ENCODE measurements around the gene CLEC18B. TPM values are rescaled to one million over a fixed set of nuclear protein-coding genes. Genes with fewer than 3 reads are reported as not detected.
"Not testable (repeated sequence)": the region's sequence is repeated elsewhere in the genome, so short reads cannot be mapped to it uniquely, and the experiment has no call there.

Gene CLEC18B
- total RNA-seq (2014; rRNA removed; shearing (Covaris generic)): 0.42 and 0.95 TPM in 2 replicates
- polyA plus RNA-seq (2014; cell fraction: nucleus; rRNA removed): not detected in 2 replicates

DNA sequence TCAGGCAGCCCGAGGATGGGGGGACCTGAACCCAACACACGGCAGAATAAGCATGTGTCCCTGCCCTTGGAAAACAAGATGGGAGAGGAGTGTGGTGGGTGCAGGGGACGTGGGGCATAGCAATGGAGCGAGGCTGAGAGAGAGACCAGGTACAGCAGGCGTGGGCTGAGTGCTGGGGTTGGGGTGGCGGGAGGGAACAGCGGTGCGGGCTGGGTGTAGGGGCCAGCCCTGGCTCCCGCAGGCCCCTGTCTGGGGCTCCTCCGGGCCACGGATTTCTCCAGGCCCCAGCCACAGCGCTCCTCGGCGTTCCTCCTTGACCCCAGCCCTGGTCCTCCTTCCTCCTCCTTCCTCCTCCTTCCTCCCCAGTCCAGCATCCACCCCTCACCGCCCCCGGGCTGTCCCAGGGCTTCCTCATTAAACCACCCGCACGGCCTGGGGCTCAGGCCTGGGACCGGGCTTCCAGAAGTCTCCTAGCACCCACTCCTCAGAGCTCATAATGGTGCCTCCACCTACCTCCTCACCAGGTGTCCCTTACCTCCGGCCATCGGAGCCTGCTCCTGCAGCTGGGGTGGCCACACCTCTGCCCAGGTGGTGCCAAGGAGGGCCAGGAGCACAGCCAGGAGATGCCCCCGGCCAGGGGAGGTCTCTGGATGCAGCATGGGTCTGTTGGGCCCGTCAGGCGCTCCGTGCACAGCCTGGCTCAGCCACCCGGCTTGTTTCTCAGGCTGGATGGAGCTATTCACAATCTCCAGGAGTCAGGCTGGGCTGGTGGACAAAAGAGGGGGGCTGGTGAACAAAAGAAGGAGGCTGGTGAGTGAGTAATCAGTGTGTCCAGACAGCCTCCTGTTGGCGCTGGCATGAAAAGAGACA is at the start of gene CLEC18B:
Gene CLEC18B (minus strand): TSS at position 867 of the 870 bp plus-strand sequence. CDS start 208 bp downstream, at position 659.
- not testable (repeated sequence) for DNase-seq (ENCODE audit: extremely low read depth, low read depth)

DNA sequence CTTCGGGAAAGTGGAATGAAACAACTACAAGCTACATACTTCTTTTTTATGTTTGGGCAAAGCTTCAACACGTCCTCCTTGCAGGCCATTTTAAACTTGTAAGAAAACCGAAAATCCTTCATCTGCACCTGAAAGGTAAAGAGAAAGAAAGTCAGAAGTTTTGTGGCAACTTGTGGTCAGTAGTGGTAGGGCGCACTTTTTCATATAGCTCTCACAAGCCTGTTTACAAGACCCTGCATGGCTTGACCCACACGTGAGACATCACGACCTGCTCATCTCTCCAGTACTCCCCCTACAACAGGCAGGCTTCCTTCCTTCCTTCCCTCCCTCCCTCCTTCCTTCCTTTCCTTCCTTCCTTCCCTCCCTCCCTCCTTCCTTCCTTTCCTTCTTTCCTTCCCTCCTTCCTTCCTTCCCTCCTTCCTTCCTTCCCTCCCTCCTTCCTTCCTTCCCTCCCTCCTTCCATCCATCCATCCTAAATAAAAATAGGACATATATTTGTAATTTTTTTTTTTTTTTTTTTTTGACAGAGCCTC is 48.7 kb upstream of the CLEC18B start:
- no peak for DNase-seq (ENCODE audit: extremely low read depth, low read depth)

DNA sequence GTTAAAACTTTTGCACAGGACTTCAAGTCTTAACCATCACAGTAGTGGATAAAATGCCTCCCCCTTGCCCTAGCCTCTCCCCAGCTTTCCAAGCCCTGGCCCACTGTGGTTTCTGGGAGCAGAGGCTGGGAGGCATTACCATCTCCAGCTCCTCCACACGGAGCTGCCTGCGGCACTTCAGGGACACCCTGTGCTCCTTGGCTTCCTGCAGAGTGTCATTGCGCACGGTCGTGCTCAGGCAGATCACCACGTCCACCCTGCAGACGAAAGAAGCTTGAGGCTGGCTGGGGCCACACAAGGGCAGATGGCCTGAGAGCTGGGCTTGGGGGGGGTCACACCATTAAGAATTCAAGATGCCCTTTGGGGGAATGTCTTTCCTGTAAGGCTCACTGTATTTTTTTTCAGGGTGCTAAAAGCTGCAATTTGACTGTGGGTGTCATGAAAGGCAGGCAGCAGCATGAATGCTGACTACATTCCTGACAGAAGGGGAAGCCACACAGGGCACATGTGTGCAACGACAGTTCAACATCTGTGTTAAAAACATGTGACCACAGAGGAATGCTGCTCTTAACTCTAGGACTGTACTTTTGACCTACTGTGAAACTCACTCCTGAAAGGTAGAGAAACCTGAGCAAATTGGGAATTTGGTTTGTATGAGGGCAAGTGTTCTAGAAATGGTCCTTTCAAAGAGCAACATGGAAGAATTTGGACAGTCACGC is 47.7 kb upstream of the CLEC18B start:
- no peak for DNase-seq (ENCODE audit: extremely low read depth, low read depth)

DNA sequence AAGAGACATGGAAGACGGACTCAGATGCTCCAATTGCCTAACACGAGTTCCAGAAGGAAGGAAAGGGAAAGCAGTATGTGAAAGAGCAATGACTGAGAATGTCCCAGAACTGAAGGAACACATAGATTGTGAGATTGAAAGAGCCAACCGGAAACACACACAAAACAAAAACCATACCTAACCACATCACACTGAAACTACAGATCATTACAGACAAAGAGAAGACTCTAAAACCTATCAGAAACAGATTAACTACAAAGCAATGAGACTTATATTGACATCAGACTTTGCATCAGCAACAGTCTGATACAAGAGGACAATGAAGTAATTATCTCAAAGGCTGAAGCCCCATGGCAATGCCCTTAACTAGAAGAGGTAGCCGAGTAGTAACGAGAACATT is 45.6 kb upstream of the CLEC18B start:
- no peak for DNase-seq (ENCODE audit: extremely low read depth, low read depth)

DNA sequence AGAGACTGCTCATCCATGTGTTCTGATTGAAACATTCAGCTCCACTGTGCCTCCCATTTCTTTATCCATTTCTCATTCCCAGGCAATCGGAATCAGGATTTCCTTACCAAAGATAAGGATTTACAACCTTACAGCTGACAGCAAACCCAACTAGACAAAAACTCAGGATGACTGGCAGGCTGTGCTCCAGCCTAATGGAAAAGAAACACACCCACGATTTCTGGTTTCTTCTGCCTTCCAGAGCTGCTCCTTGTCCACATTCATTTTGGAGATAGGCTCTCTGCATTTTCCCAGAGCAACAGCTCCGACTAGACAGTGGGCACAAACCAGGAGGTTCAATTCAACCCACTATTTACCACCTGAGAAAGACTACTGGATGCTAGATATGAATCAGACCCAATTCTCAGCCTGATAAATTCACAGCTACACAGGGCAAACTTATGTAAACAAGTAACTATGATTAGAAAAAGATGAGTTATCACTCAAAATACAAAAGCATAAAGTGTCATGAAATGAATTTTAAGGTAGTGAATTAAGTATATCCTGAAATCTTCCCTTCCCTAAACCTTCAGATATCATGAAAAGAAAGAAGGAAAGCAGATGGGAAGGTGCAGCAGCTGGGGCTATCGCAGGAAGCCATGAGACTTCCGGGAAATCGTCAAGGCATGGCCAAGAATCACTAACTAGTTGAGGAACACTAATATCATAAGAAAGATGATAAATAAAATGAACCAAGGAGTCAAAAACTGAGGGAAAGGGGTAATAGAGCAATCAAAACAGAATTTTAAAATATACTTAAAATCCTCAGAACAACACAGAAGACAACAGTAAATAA is 44.8 kb upstream of the CLEC18B start:
- no peak for DNase-seq (ENCODE audit: extremely low read depth, low read depth)

DNA sequence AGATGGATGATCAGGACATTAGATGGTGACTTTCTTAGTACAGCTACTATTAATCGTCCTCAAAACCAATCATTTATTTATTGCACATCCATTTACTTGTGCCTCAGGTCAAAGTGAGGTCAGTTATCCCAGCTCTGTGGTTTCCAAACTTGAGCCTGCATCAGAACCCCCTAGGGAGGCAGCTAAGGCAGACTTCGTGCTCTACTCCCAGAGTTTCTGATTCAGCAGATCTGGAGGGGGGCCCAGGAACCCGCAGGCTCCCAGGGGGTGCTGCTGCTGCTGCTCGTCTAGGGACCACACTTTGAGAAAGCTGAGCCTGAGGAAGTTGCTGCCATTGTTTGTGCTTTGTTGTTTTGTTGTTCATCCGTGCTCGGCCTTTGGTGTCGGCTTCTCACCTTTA is 44.0 kb upstream of the CLEC18B start:
- no peak for DNase-seq (ENCODE audit: extremely low read depth, low read depth)

DNA sequence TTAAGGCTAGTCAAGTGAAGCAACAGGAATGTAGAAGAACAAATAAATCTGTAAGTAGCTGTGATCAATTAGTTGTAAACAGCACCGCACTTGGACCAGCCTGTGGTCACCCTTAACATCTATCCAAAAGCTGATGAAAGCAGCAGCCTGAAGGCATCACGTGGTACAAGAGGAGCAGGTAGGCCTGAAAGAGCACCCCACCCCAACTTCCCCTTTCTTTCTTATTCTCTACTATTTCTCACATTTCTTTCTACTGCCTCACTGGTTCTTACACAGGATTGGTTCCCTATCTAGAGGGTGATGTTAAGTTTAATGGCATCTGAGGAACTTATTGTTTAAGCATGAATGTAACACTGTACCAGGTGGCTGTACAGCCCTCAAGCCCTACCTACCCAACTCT is 42.6 kb upstream of the CLEC18B start:
- DNase-seq (ENCODE audit: extremely low read depth, low read depth): no peak

DNA sequence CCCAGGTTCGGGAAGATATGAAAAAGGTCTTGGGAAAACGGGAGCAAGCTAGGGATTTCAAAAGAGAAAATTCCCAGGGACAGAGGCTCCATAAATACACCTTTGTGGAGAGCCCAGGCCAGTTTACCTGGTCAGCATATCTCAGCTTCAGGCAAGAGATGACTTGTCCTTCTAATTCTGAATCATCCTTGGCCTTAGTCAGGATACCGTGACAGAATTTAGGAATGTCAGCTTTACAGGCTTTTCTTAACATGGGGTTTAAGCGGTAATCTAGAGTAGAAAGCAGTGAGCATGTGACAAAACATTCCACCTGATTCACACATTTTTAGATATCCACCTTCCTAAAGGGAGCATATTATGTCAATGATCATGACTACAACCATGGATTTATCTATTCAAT is 41.1 kb upstream of the CLEC18B start:
- DNase-seq (ENCODE audit: extremely low read depth, low read depth): no peak

DNA sequence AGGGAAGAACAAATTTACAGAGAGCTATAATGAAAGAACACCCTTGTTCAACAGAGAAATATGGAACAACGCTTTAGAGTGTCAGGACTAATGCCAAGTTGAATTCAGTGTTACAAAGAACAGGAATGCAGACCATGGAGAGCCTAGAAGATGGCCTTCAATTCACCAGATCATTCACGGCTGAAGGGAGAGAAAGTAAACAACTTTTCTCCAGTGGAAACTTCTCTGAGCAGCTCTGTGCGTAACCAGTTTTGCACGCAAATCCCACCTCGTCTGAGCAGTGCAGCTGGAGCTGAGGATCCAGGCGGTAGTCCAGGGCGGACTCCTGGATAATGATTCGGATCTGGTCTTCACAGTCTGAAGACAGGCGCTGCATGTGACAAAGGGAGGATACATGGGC is 40.5 kb upstream of the CLEC18B start:
- DNase-seq (ENCODE audit: extremely low read depth, low read depth): no peak

DNA sequence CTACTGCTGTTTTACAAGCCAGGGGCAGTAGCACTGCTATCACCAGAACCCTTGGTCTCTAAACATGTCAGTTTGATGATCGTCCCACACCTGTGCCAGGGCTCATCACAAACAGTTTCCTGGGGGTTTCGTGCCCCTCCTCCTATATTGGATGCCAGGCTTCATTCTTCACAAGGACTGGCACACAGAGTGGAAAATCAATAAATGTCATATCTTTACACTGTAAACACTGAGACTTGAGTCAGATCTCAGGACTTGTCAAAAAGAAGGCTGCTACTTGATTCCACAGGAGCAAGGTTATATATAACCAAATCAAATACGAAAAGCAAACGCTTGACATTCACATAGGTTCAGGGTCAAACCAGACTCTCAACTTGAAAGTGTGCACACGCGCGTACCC is 39.3 kb upstream of the CLEC18B start:
- DNase-seq (ENCODE audit: extremely low read depth, low read depth): no peak

DNA sequence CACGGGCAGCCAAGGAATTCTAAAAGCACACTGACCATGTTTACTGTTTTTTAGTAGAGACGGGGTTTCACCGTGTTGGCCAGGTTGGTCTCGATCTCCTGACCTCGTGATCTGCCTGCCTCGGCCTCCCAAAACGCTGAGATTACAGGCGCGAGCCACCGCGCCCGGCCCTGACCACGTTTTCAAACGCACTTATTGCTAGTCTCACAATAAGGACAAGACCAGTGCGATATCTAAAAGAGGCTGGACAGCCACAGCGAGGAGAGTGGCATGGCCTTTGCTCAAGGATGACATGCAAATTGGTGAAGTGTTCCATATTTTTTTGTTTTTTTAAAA is 35.0 kb upstream of the CLEC18B start:
- no peak for DNase-seq (ENCODE audit: extremely low read depth, low read depth)

DNA sequence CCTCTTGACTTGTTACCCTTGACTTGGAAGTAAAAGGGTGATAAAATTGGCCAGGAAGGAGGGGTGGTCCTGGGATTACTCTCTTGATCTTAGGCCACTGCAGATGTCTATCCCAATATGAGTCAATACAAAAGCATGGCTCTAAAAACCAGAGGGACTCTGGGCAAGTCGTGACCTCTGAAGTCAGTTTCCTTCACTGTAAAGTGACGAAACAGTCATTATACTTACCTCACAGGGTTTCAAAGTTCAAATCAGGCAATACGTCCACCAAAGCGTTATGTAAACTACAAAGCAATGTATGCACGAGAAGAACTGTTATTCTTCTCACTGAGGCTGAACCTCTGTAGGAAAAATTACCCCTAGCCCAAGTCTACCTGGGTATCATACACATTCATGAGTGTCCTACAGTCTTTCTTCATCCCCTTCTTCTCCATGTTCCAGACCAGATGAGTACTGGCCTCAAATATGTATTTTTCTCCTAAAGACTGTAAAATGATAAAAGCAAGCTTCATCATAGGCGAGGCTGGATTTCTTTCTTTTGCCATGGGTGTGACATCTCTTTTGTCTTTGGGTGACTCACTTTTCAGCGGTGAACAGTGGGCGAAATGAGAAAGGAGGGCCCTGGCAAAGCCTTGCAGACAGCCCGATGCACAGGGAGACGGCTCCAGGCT is 34.5 kb upstream of the CLEC18B start:
- DNase-seq (ENCODE audit: extremely low read depth, low read depth): no peak

DNA sequence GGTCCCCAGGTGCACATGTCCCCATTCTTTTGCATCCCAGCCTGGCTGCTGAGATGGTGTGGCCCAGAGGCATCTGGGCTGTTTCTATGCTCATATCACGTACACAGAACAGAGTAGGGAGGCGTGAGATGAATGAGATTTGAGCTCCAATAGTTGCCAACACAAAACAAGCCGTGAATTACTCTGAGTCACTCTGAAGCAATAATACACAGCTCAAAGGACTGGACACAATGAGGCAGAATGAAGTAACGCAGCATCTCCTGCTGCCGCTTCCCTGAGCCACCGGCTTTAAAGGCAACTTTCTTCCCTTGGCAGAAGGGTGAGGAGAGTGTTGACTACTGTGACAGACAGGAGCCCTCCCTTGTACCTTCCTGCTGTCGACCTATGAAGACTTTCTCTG is 33.9 kb upstream of the CLEC18B start:
- no peak for DNase-seq (ENCODE audit: extremely low read depth, low read depth)

DNA sequence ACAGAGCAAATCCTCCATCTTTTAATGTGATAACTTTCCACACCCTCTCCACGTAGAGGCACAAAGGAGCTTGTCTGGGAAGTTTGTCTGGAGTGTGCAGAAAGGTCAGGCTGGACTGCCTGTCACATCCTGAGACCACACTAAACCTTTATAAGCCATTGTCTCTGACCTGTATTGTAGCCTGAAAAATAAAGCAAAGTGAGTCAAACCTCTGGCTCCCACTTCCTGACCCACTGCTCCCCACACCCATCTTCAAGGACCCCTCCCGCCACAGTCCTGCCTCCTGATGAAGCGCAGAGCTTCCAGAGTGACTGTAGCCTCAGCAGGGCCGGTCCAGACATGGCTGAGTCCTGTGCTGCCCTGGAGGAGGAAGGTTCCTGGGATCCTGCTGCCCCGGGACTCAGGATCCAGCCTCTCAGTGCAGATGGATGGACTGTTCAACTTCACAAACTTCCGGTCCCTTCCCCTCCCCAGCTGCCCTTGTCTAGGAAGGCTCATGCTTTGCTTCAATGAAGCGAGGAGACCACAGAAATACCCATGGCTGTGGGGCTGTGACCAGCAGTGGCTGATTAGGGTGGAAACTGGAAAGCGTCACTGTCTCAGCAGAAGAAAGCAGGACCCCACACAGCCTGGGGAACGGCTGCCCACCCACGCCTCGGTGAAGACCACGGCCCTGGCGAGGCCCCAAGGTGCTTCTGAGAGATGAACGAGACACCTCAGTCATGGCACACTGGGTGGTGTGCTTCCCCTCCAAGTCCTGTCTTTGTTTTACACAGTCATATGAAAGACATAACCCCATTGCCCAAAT is 30.9 kb upstream of the CLEC18B start:
- no peak for DNase-seq (ENCODE audit: extremely low read depth, low read depth)

DNA sequence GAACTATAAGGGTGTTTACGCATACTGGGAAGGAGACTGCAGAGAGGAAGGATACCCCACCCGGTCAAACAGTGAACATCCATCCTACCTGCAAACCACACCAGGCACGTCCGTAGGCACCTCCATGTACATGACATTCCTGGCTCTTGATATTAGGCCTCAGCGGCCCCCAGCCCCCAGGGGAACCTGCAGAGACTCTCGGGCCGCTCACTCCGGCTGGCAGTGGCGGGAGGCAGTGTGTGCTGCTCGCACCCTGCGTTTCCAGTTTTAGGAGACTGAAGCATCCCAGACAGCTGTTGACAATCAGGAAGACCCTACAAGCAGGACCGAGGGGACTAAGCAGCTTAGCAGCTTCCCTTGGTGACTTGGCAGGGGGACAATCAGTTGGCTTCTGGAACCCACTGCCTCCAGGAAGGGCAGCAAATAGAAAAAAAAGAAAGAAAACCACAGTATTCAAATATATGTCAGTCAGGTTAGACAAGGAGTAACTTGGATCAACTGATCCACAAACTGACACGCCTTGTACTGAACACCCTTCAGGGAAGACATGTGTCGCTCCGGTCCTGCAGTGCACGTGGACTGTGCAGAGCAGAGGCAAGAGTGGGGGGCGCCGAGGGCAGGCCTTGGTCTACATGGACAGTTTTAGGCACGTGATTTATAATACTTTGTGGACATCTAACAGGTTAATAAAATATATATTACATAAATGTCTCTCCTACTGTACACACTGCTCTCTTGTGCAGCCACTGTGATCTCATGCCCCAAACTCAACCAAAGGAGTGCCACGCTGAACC is 29.9 kb upstream of the CLEC18B start:
- DNase-seq (ENCODE audit: extremely low read depth, low read depth): no peak

DNA sequence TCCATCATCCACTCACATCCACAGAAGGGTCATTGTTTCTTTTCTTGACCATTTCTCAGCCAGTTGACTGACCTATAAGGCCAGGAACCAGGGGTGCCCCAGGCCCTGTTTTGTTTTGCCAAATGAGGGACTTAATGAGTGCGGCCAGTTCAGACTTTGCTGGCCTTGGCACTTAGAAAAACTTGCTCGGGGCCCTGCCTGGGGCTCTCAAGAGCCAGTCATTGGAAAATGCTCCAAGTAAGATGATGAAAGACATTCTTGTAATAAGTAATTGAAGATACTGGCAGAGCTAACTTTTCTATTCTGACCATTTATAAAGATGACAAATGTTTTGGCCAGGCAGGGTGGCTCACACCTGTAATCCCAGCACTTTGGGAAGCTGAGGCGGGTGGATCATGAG is 29.0 kb upstream of the CLEC18B start:
- DNase-seq (ENCODE audit: extremely low read depth, low read depth): no peak

DNA sequence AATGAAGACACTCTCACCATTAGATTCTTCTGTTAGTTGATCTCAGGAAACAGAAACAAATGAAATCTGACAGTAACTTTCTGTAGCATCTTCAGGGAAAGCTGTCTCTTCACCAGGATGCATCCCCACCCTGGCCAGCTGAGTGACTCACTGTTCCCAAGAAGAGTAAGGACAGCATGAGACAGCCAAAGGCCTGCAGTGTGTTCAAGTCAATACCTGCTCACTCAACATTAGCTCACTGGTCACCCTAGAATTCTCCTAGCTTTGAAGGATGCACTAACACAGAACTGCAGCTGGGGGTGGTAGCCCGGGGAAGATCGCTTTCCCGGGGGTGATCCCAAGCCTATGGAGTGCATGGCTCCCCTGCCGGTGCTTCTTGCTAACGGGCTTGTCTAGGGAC is 28.2 kb upstream of the CLEC18B start:
- DNase-seq (ENCODE audit: extremely low read depth, low read depth): no peak

DNA sequence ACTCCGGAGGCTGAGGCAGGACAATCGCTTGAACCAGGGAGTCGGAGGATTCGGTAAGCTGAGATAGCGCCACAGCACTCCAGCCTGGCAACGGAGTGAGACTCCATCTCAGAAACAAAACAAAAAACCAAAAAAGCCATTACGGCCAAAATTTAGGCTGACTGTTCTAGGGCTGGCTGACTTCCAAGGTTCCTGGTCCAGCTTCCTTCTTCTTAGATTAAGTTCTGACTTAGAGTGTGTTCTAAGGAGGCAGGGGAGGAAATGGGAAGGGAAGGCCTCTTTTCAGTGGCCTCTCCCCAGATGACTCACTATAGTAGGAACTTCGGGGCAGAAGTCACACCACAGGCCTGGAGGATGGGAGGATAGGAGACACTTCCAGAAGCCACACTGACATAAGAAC is 27.7 kb upstream of the CLEC18B start:
- no peak for DNase-seq (ENCODE audit: extremely low read depth, low read depth)

DNA sequence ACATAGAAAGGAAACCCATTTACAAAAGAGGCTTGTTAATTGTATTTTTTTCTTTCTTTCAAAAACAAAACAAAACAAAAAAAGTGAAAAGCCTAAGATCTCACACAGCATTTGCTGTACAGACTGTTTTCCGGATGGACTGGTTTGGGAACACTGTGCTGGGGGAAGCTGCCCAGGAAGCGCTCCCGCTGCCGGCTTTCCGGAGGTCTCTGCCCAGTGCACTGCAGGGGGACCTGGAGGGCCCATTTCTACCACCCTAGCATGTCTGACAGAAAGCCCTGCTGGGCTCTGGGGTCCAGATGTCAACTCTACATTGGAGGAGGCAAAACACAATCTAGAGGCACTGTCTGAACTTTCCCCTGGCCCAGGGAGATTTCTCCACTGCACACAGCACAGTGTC is 26.3 kb upstream of the CLEC18B start:
- no peak for DNase-seq (ENCODE audit: extremely low read depth, low read depth)

All from NCI-H460 (cell line).